NCI-H1436 treated with DMSO at 0.1 percent for 48 hours (cell line): ENCODE data around the gene UBAC2.
"Not testable (repeated sequence)": the region's sequence is repeated elsewhere in the genome, so short reads cannot be mapped to it uniquely, and the experiment has no call there.

Experiments
- DNase-seq: peaks from one replicate; lab custom pipeline; 2025; lab: John Stamatoyannopoulos, UW

UBAC2 gene

GRCh38 chr13:99214731-99215130 is 14.1 kb downstream of the UBAC2 start:
- no peak for DNase-seq

GRCh38 chr13:99215184-99215830 is 14.7 kb downstream of the UBAC2 start:
- no peak for DNase-seq

GRCh38 chr13:99217461-99218110 is 16.9 kb downstream of the UBAC2 start:
- DNase-seq, result no peak

- no peak for DNase-seq
Observed at GRCh38 chr13:99218126-99218525, 17.5 kb downstream of the UBAC2 start.

- no peak for DNase-seq
Observed at GRCh38 chr13:99218545-99218944, 17.9 kb downstream of the UBAC2 start.

GRCh38 chr13:99218969-99219368 is 18.3 kb downstream of the UBAC2 start:
- DNase-seq, result no peak

GRCh38 chr13:99220199-99220935 is 19.7 kb downstream of the UBAC2 start:
- DNase-seq, result no peak

GRCh38 chr13:99221567-99222239 is 21.0 kb downstream of the UBAC2 start:
- no peak for DNase-seq

- no peak for DNase-seq
Observed at GRCh38 chr13:99223587-99223986, 22.9 kb downstream of the UBAC2 start.

- no peak for DNase-seq
Observed at GRCh38 chr13:99224021-99224420, 23.4 kb downstream of the UBAC2 start.

- no peak for DNase-seq
Observed at GRCh38 chr13:99225078-99225477, 24.4 kb downstream of the UBAC2 start.

- DNase-seq, result no peak
Observed at GRCh38 chr13:99226513-99226912, 25.9 kb downstream of the UBAC2 start.

GRCh38 chr13:99227331-99227900 is 26.8 kb downstream of the UBAC2 start:
- DNase-seq, result no peak

GRCh38 chr13:99227909-99228688 is 27.4 kb downstream of the UBAC2 start:
- no peak for DNase-seq

- no peak for DNase-seq
Observed at GRCh38 chr13:99228737-99229691, 28.4 kb downstream of the UBAC2 start.

- not testable (repeated sequence) for DNase-seq
Observed at GRCh38 chr13:99230588-99230987, 29.9 kb downstream of the UBAC2 start.

- DNase-seq, result no peak
Observed at GRCh38 chr13:99230991-99231390, 30.3 kb downstream of the UBAC2 start.

GRCh38 chr13:99231721-99232120 is 31.1 kb downstream of the UBAC2 start:
- DNase-seq, result no peak

- DNase-seq, result no peak
Observed at GRCh38 chr13:99237981-99238662, 37.5 kb downstream of the UBAC2 start.

GRCh38 chr13:99246100-99246499 is 45.4 kb downstream of the UBAC2 start:
- DNase-seq, result no peak
